ENCODE results near the gene USP30.
"Not testable (repeated sequence)": the region's sequence is repeated elsewhere in the genome, so short reads cannot be mapped to it uniquely, and the experiment has no call there.

Gene USP30

GRCh38 chr12:109036975-109037374 is 15.4 kb upstream of the USP30 start:
- TF ChIP-seq CTCF (IDR thresholded peaks at IDR 0.05; ENCODE audit: poor library complexity, severe bottlenecking) = no peak
- no peaks in the 10 kb centered on the region for H3K4me1 ChIP-seq (ENCODE audit: insufficient read depth, poor library complexity, severe bottlenecking)
- no peak for DNase-seq (ENCODE audit: low spot score)
- no peaks in the 10 kb centered on the region for H3K27me3 ChIP-seq (ENCODE audit: insufficient read depth, poor library complexity, severe bottlenecking)
- H3K27ac ChIP-seq (ENCODE audit: poor library complexity, severe bottlenecking) = no peak overlapping the region
- no peak overlapping the region for H3K4me3 ChIP-seq (ENCODE audit: severe bottlenecking)
- no peaks in the 10 kb centered on the region for H3K36me3 ChIP-seq (ENCODE audit: low read depth)
- ATAC-seq (ENCODE audit: low read depth) = no peak
- no peaks in the 10 kb centered on the region for H3K9me3 ChIP-seq (ENCODE audit: severe bottlenecking)

GRCh38 chr12:109044241-109044640 is 8.1 kb upstream of the USP30 start:
- H3K9me3 ChIP-seq (ENCODE audit: severe bottlenecking) = no peaks in the 10 kb centered on the region
- H3K36me3 ChIP-seq (ENCODE audit: low read depth) = no peaks in the 10 kb centered on the region
- H3K27me3 ChIP-seq (ENCODE audit: insufficient read depth, poor library complexity, severe bottlenecking) = peaks cover 8% of the 10 kb centered on the region
- no peaks in the 10 kb centered on the region for H3K4me1 ChIP-seq (ENCODE audit: insufficient read depth, poor library complexity, severe bottlenecking)
- ATAC-seq (ENCODE audit: low read depth) (no peak), DNase-seq (ENCODE audit: low spot score) (no peak)
- no peak overlapping the region for H3K4me3 ChIP-seq (ENCODE audit: severe bottlenecking)
- H3K27ac ChIP-seq (ENCODE audit: poor library complexity, severe bottlenecking) = no peak overlapping the region
- no peak for TF ChIP-seq CTCF (IDR thresholded peaks at IDR 0.05; ENCODE audit: poor library complexity, severe bottlenecking)

- DNase-seq (ENCODE audit: low spot score) = no peak
- TF ChIP-seq CTCF (IDR thresholded peaks at IDR 0.05; ENCODE audit: poor library complexity, severe bottlenecking) = no peak
- no peaks in the 10 kb centered on the region for H3K4me1 ChIP-seq (ENCODE audit: insufficient read depth, poor library complexity, severe bottlenecking)
- H3K9me3 ChIP-seq (ENCODE audit: severe bottlenecking) = no peaks in the 10 kb centered on the region
- no peak overlapping the region for H3K4me3 ChIP-seq (ENCODE audit: severe bottlenecking)
- H3K36me3 ChIP-seq (ENCODE audit: low read depth) = no peaks in the 10 kb centered on the region
- ATAC-seq (ENCODE audit: low read depth) = no peak
- H3K27ac ChIP-seq (ENCODE audit: poor library complexity, severe bottlenecking) = no peak overlapping the region
- peaks cover 8% of the 10 kb centered on the region for H3K27me3 ChIP-seq (ENCODE audit: insufficient read depth, poor library complexity, severe bottlenecking)
These were observed 5.1 kb upstream of the USP30 start for GRCh38 chr12:109047081-109047805.

- H3K36me3 ChIP-seq (ENCODE audit: low read depth); H3K27me3 ChIP-seq (ENCODE audit: insufficient read depth, poor library complexity, severe bottlenecking): not testable (repeated sequence)
These were observed 3.7 kb upstream of the USP30 start for GRCh38 chr12:109048706-109049105.

GRCh38 chr12:109049794-109050193 is 2.6 kb upstream of the USP30 start:
- not testable (repeated sequence) for DNase-seq (ENCODE audit: low spot score); H3K4me1 ChIP-seq (ENCODE audit: insufficient read depth, poor library complexity, severe bottlenecking); H3K27ac ChIP-seq (ENCODE audit: poor library complexity, severe bottlenecking); H3K4me3 ChIP-seq (ENCODE audit: severe bottlenecking); H3K36me3 ChIP-seq (ENCODE audit: low read depth); ATAC-seq (ENCODE audit: low read depth); H3K27me3 ChIP-seq (ENCODE audit: insufficient read depth, poor library complexity, severe bottlenecking); H3K9me3 ChIP-seq (ENCODE audit: severe bottlenecking)

More at GRCh38 chr12:109048706-109049105, 3.7 kb upstream of the USP30 start:
- H3K4me1 ChIP-seq (ENCODE audit: insufficient read depth, poor library complexity, severe bottlenecking); H3K4me3 ChIP-seq (ENCODE audit: severe bottlenecking); ATAC-seq (ENCODE audit: low read depth); H3K9me3 ChIP-seq (ENCODE audit: severe bottlenecking); DNase-seq (ENCODE audit: low spot score); H3K27ac ChIP-seq (ENCODE audit: poor library complexity, severe bottlenecking): not testable (repeated sequence)

- Histone ChIP-seq H3K4me1 (ENCODE audit: insufficient read depth, poor library complexity, severe bottlenecking) (peaks cover 7% of the 10 kb centered on the region), H3K36me3 (ENCODE audit: low read depth) (peaks cover 4% of the 10 kb centered on the region; the same call in 1 of the 2 replicates), H3K27ac (ENCODE audit: poor library complexity, severe bottlenecking) (no peak overlapping the region), H3K9me3 (ENCODE audit: severe bottlenecking) (no peaks in the 10 kb centered on the region), H3K4me3 (ENCODE audit: severe bottlenecking) (peak overlapping the region; percentile 73), H3K27me3 (ENCODE audit: insufficient read depth, poor library complexity, severe bottlenecking) (no peaks in the 10 kb centered on the region)
- no peak for ATAC-seq (ENCODE audit: low read depth)
- no peak for DNase-seq (ENCODE audit: low spot score)
- TF ChIP-seq CTCF (IDR thresholded peaks at IDR 0.05; ENCODE audit: poor library complexity, severe bottlenecking) = no peak
These were observed 321 bp upstream of the USP30 start for GRCh38 chr12:109052097-109052413.
